ENCODE measurements around the gene BTBD6. TPM values are rescaled to one million over a fixed set of nuclear protein-coding genes. Genes with fewer than 3 reads are reported as not detected.

The BTBD6 gene
- total and polyA plus RNA-seq, 8 donors, result 4.3 to 44.5 (median 8.3) TPM

- TF ChIP-seq CTCF (IDR thresholded peaks at IDR 0.05), result no peak
Observed at GRCh38 chr14:105216490-105217247, 31.7 kb upstream of the BTBD6 start.

GRCh38 chr14:105217774-105218173 is 30.6 kb upstream of the BTBD6 start:
- no peak overlapping the region for H3K27ac ChIP-seq
- DNase-seq, result no peak
- no peak for TF ChIP-seq CTCF (IDR thresholded peaks at IDR 0.05)

More at GRCh38 chr14:105216490-105217247, 31.7 kb upstream of the BTBD6 start:
- H3K27ac ChIP-seq, result no peak overlapping the region
- peaks cover 3 to 34% (median 8%) of the 10 kb centered on the region in 3 donors for H3K36me3 ChIP-seq
- H3K4me1 ChIP-seq, result no peaks in the 10 kb centered on the region
- H3K4me3 ChIP-seq, result no peak overlapping the region
- DNase-seq (no peak), FAIRE-seq (no peak), ATAC-seq (no peak)
- intact Hi-C loops (cut with DNase I), result no loop called here
- whole genome bisulfite sequencing, 2 donors, result 90 to 93% methylated on average over 30 of the region's 30 CpGs
- H3K27me3 ChIP-seq, result no peaks in the 10 kb centered on the region
- no peaks in the 10 kb centered on the region for H3K9me3 ChIP-seq

GRCh38 chr14:105218611-105219010 is 29.7 kb upstream of the BTBD6 start:
- FAIRE-seq (no peak), ATAC-seq (no peak), DNase-seq (no peak)
- intact Hi-C loops (cut with DNase I), result no loop called here
- Histone ChIP-seq H3K36me3 (peaks cover 3 to 24% (median 8%) of the 10 kb centered on the region in 3 donors), H3K4me3 (no peak overlapping the region), H3K4me1 (no peaks in the 10 kb centered on the region), H3K27ac (no peak overlapping the region), H3K9me3 (no peaks in the 10 kb centered on the region), H3K27me3 (no peaks in the 10 kb centered on the region)
- TF ChIP-seq CTCF (IDR thresholded peaks at IDR 0.05), result no peak
- WGBS, 2 donors, result 95 to 98% methylated on average over 19 of the region's 19 CpGs

More at GRCh38 chr14:105217774-105218173, 30.6 kb upstream of the BTBD6 start:
- Histone ChIP-seq H3K36me3 (peaks cover 3 to 30% (median 8%) of the 10 kb centered on the region in 3 donors), H3K27me3 (no peaks in the 10 kb centered on the region), H3K4me1 (no peaks in the 10 kb centered on the region), H3K9me3 (no peaks in the 10 kb centered on the region), H3K4me3 (no peak overlapping the region)
- 94% methylated on average over 11 of the region's 11 CpGs for WGBS, 2 donors
- FAIRE-seq, result no peak
- ATAC-seq, result no peak
- intact Hi-C loops (cut with DNase I), result no loop called here

GRCh38 chr14:105219043-105219612 is 29.2 kb upstream of the BTBD6 start:
- H3K36me3 ChIP-seq, result peaks cover 3 to 24% (median 8%) of the 10 kb centered on the region in 3 donors
- H3K4me1 ChIP-seq, result no peaks in the 10 kb centered on the region
- TF ChIP-seq CTCF (IDR thresholded peaks at IDR 0.05), result no peak
- FAIRE-seq, result no peak
- no peaks in the 10 kb centered on the region for H3K27me3 ChIP-seq
- H3K9me3 ChIP-seq, result no peaks in the 10 kb centered on the region
- WGBS, 2 donors, result 95 to 96% methylated on average over 29 of the region's 29 CpGs
- intact Hi-C loops (cut with DNase I), result no loop called here
- H3K27ac ChIP-seq, result no peak overlapping the region
- DNase-seq, result no peak
- ATAC-seq, result no peak
- no peak overlapping the region for H3K4me3 ChIP-seq

- FAIRE-seq (no peak), ATAC-seq (no peak), DNase-seq (peak in 1 of 6 donors; percentile 73)
- WGBS, 2 donors, result 96% methylated on average over 17 of the region's 17 CpGs
- peaks cover 3 to 24% (median 14%) of the 10 kb centered on the region in 3 donors for H3K36me3 ChIP-seq
- TF ChIP-seq CTCF (IDR thresholded peaks at IDR 0.05), result no peak
- H3K4me3 ChIP-seq, result no peak overlapping the region
- H3K4me1 ChIP-seq, result no peaks in the 10 kb centered on the region
- H3K27ac ChIP-seq, result no peak overlapping the region
- no peaks in the 10 kb centered on the region for H3K27me3 ChIP-seq
- H3K9me3 ChIP-seq, result no peaks in the 10 kb centered on the region
- intact Hi-C loops (cut with DNase I), result no loop called here
Observed at GRCh38 chr14:105219753-105220152, 28.6 kb upstream of the BTBD6 start.

Measured in pancreas (tissue), 10 donors.